VCaP (cell line): Measurements from ENCODE around the gene PEAR1.

Experiments
- H3K27ac ChIP-seq: fragments of 450-650 bp; 2 replicates; pipeline ENCODE4 v1.5.1; 2017
- CTCF ChIP-seq: fragments of 450-650 bp; conservative IDR thresholded peaks from 2 replicates; pipeline ENCODE4 v1.5.1; 2017; ENCODE audit warnings: mild to moderate bottlenecking, moderate library complexity

PEAR1 gene

GRCh38 chr1:156884560-156885184 is 8.8 kb upstream of the PEAR1 start:
- TF ChIP-seq CTCF: no peak
- H3K27ac ChIP-seq: no peak overlapping the region

- TF ChIP-seq CTCF: no peak
- no peak overlapping the region for H3K27ac ChIP-seq
Measured at GRCh38 chr1:156885314-156885713, 8.2 kb upstream of the PEAR1 start.

- H3K27ac ChIP-seq: no peak overlapping the region
- TF ChIP-seq CTCF: no peak
Measured at GRCh38 chr1:156885880-156886355, 7.6 kb upstream of the PEAR1 start.

- H3K27ac ChIP-seq: no peak overlapping the region
- TF ChIP-seq CTCF: no peak
Measured at GRCh38 chr1:156886583-156887281, 6.8 kb upstream of the PEAR1 start.

- no peak for TF ChIP-seq CTCF
- no peak overlapping the region for H3K27ac ChIP-seq
Measured at GRCh38 chr1:156887317-156887716, 6.2 kb upstream of the PEAR1 start.

- no peak overlapping the region for H3K27ac ChIP-seq
- no peak for TF ChIP-seq CTCF
Measured at GRCh38 chr1:156887734-156888133, 5.8 kb upstream of the PEAR1 start.

- H3K27ac ChIP-seq: no peak overlapping the region
Measured at GRCh38 chr1:156889802-156890580, 3.5 kb upstream of the PEAR1 start.

More at GRCh38 chr1:156889802-156890580, 3.5 kb upstream of the PEAR1 start:
- TF ChIP-seq CTCF: peak; percentile 89
